AG09319 (cell line): Measurements from ENCODE around the gene SPTA1.

Experiments used
- DNase-seq: peaks from one replicate; pipeline ENCODE4 v3.0.0-alpha.2; 2010; ENCODE audit warnings: low read depth; ENCODE audit errors: extremely low read depth
- CTCF ChIP-seq: IDR thresholded peaks from 2 replicates; pipeline ENCODE4 v1.5.1; 2011; ENCODE audit warnings: low read depth, mild to moderate bottlenecking, inconsistent platforms, low read length, moderate library complexity

Gene SPTA1

GRCh38 chr1:158654086-158654485 is 32.4 kb downstream of the SPTA1 start:
- no peak for DNase-seq
- TF ChIP-seq CTCF, result no peak

- DNase-seq, result no peak
- no peak for TF ChIP-seq CTCF
Measured at GRCh38 chr1:158652721-158653334, 33.7 kb downstream of the SPTA1 start.

- no peak for DNase-seq
- TF ChIP-seq CTCF, result no peak
Measured at GRCh38 chr1:158649052-158649451, 37.5 kb downstream of the SPTA1 start.

- no peak for TF ChIP-seq CTCF
- no peak for DNase-seq
Measured at GRCh38 chr1:158646465-158646864, 40.0 kb downstream of the SPTA1 start.

- no peak for TF ChIP-seq CTCF
- no peak for DNase-seq
Measured at GRCh38 chr1:158644449-158644848, 42.1 kb downstream of the SPTA1 start.

- DNase-seq, result no peak
Measured at GRCh38 chr1:158638904-158639303, 47.6 kb downstream of the SPTA1 start.

GRCh38 chr1:158638146-158638545 is 48.4 kb downstream of the SPTA1 start:
- no peak for DNase-seq
- TF ChIP-seq CTCF, result no peak

More at GRCh38 chr1:158638904-158639303, 47.6 kb downstream of the SPTA1 start:
- TF ChIP-seq CTCF, result no peak
